Parathyroid adenoma (tissue), 2 donors: ENCODE measurements around the gene INPP5A.
A peak's percentile ranks its signal among the peaks of the same experiment; 100 is the strongest.

Experiments
- H2AFZ ChIP-seq: fragments of 300-600 bp; sonication (generic); one replicate; pipeline ENCODE4 v1.7.0; 2017; ENCODE audit warnings: antibody characterized with exemption, mild to moderate bottlenecking
- H3K27ac ChIP-seq: fragments of 300-600 bp; sonication (generic); one replicate; pipeline ENCODE4 v1.7.0; 2017
- H3K27me3 ChIP-seq: fragments of 300-600 bp; sonication (generic); one replicate; pipeline ENCODE4 v1.7.0; 2017; ENCODE audit warnings: low read length; ENCODE audit not compliant: control insufficient read depth, insufficient read depth
- H3K36me3 ChIP-seq: fragments of 300-600 bp; sonication (generic); one replicate; pipeline ENCODE4 v1.7.0; 2017; ENCODE audit warnings: low read length; ENCODE audit not compliant: control insufficient read depth, insufficient read depth
- H3K4me1 ChIP-seq: fragments of 300-600 bp; sonication (generic); one replicate; pipeline ENCODE4 v1.7.0; 2017; ENCODE audit warnings: control low read depth
- H3K4me2 ChIP-seq: fragments of 300-600 bp; sonication (generic); one replicate; pipeline ENCODE4 v1.7.0; 2017; ENCODE audit warnings: low read length
- H3K4me3 ChIP-seq: fragments of 300-600 bp; sonication (generic); one replicate; pipeline ENCODE4 v1.7.0; 2017; ENCODE audit warnings: low read depth, low read length
- H3K79me2 ChIP-seq: fragments of 300-600 bp; sonication (generic); one replicate; pipeline ENCODE4 v1.7.0; 2017; ENCODE audit warnings: control low read depth
- H3K9ac ChIP-seq: fragments of 300-600 bp; sonication (generic); one replicate; pipeline ENCODE4 v1.7.0; 2017; ENCODE audit warnings: mild to moderate bottlenecking
- H3K9me3 ChIP-seq: fragments of 300-600 bp; sonication (generic); one replicate; pipeline ENCODE4 v1.7.0; 2017; ENCODE audit warnings: low read length; ENCODE audit not compliant: control insufficient read depth
- CTCF ChIP-seq: fragments of 300-600 bp; sonication (generic); IDR thresholded peaks from one replicate; pipeline ENCODE4 v1.7.0; 2017; ENCODE audit warnings: antibody characterized with exemption, mild to moderate bottlenecking
- donor health status: primary hyperparathyroidism.

The INPP5A gene

GRCh38 chr10:132654708-132655661 lies 117.4 kb downstream of the INPP5A start:
- no peak overlapping the region for H3K9ac ChIP-seq
- no peak overlapping the region for H3K27ac ChIP-seq
- peak; percentile 76 for TF ChIP-seq CTCF
- H3K9me3 ChIP-seq, result no peaks in the 10 kb centered on the region
- no peaks in the 10 kb centered on the region for H3K36me3 ChIP-seq
- no peaks in the 10 kb centered on the region for H3K27me3 ChIP-seq
- H3K4me2 ChIP-seq, result no peak overlapping the region
- no peak overlapping the region for H3K4me3 ChIP-seq
- H3K79me2 ChIP-seq, result peaks cover 3% of the 10 kb centered on the region
- H3K4me1 ChIP-seq, result no peaks in the 10 kb centered on the region
- H2AFZ ChIP-seq, result no peak overlapping the region

GRCh38 chr10:132655735-132656134 lies 118.1 kb downstream of the INPP5A start:
- no peak overlapping the region for H2AFZ ChIP-seq
- no peaks in the 10 kb centered on the region for H3K4me1 ChIP-seq
- H3K9me3 ChIP-seq, result no peaks in the 10 kb centered on the region
- H3K27me3 ChIP-seq, result no peaks in the 10 kb centered on the region
- H3K9ac ChIP-seq, result no peak overlapping the region
- H3K27ac ChIP-seq, result no peak overlapping the region
- no peak overlapping the region for H3K4me2 ChIP-seq
- no peak overlapping the region for H3K4me3 ChIP-seq
- H3K36me3 ChIP-seq, result no peaks in the 10 kb centered on the region
- TF ChIP-seq CTCF, result no peak
- peaks cover 3% of the 10 kb centered on the region for H3K79me2 ChIP-seq

- H3K9me3 ChIP-seq, result no peaks in the 10 kb centered on the region
- H3K4me1 ChIP-seq, result no peaks in the 10 kb centered on the region
- no peak for TF ChIP-seq CTCF
- H3K27ac ChIP-seq, result no peak overlapping the region
- H3K36me3 ChIP-seq, result no peaks in the 10 kb centered on the region
- H3K79me2 ChIP-seq, result peaks cover 3% of the 10 kb centered on the region
- no peak overlapping the region for H3K4me3 ChIP-seq
- H3K9ac ChIP-seq, result no peak overlapping the region
- H2AFZ ChIP-seq, result no peak overlapping the region
- no peaks in the 10 kb centered on the region for H3K27me3 ChIP-seq
- H3K4me2 ChIP-seq, result no peak overlapping the region
Measured at GRCh38 chr10:132656283-132657126, 118.9 kb downstream of the INPP5A start.

- Histone ChIP-seq H3K4me1 (no peaks in the 10 kb centered on the region), H3K36me3 (no peaks in the 10 kb centered on the region), H3K27ac (no peak overlapping the region)
Measured at GRCh38 chr10:132657127-132657706, 119.6 kb downstream of the INPP5A start.

More at GRCh38 chr10:132657127-132657706, 119.6 kb downstream of the INPP5A start:
- no peaks in the 10 kb centered on the region for H3K9me3 ChIP-seq
- no peaks in the 10 kb centered on the region for H3K27me3 ChIP-seq
- no peak overlapping the region for H2AFZ ChIP-seq
- H3K4me3 ChIP-seq, result no peak overlapping the region
- no peak overlapping the region for H3K9ac ChIP-seq
- TF ChIP-seq CTCF, result no peak
- H3K79me2 ChIP-seq, result peaks cover 3% of the 10 kb centered on the region
- no peak overlapping the region for H3K4me2 ChIP-seq
